K562 (cell line): ENCODE results near the gene KIF17. TPM values are rescaled to one million over a fixed set of nuclear protein-coding genes. Genes with fewer than 3 reads are reported as not detected.

ENCODE experiments used
- ATF1 ChIP-seq, 2 experiments: fragments of 450-650 bp in 1 of 2; IDR thresholded peaks; 2 replicates each; pipeline ENCODE4 v1.6.1; 2016; ENCODE audit warnings: missing compliant biosample characterization in 1 of 2, missing genetic modification characterization in 1 of 2
- BHLHE40 ChIP-seq: IDR thresholded peaks from 2 replicates; pipeline ENCODE4 v1.6.1; 2011; ENCODE audit warnings: low read length, improper control_type of control experiment
- CBX1 ChIP-seq: sonication (generic); IDR thresholded peaks from 2 replicates; pipeline ENCODE4 v1.6.1; 2016; ENCODE audit warnings: antibody characterized with exemption, low read depth, mild to moderate bottlenecking
- CC2D1A ChIP-seq: fragments of 450-650 bp; IDR thresholded peaks from 2 replicates; pipeline ENCODE4 v1.6.1; 2017; ENCODE audit warnings: mild to moderate bottlenecking
- MED1 ChIP-seq: sonication (generic); formaldehyde crosslinking; IDR thresholded peaks from 2 replicates; pipeline ENCODE4 v1.8.1; 2023; ENCODE audit warnings: missing genetic modification reagents, borderline replicate concordance
- MXI1 ChIP-seq: IDR thresholded peaks from 2 replicates; pipeline ENCODE4 v1.6.1; 2011; ENCODE audit warnings: low read depth, mild to moderate bottlenecking, improper control_type of control experiment, low read length
- NFIC ChIP-seq: fragments of 450-650 bp; IDR thresholded peaks from 2 replicates; pipeline ENCODE4 v1.6.1; 2017; ENCODE audit warnings: mild to moderate bottlenecking, inconsistent platforms
- NR1H2 ChIP-seq: sonication (generic); formaldehyde crosslinking; IDR thresholded peaks from 2 replicates; pipeline ENCODE4 v1.4.0; 2020; ENCODE audit warnings: mild to moderate bottlenecking, missing genetic modification reagents
- POLR2A ChIP-seq: fragments of 450-650 bp; conservative IDR thresholded peaks from 2 replicates; pipeline ENCODE4 v1.6.1; 2016
- RNF2 ChIP-seq: sonication (generic); IDR thresholded peaks from 2 replicates; pipeline ENCODE4 v1.6.1; 2016
- STAG1 ChIP-seq: sonication (generic); formaldehyde crosslinking; IDR thresholded peaks from 2 replicates; pipeline ENCODE4 v1.5.0; 2020; ENCODE audit warnings: missing genetic modification reagents, borderline replicate concordance
- TEAD4 ChIP-seq, 2 experiments: sonication (generic) in 1 of 2; formaldehyde crosslinking in 1 of 2; IDR thresholded peaks; 2 replicates each; pipeline versions ENCODE4 v1.6.1 to v1.8.0; 2012 to 2022; ENCODE audit warnings: borderline replicate concordance in 1 of 2, inconsistent platforms in 1 of 2, low read length in 1 of 2, mild to moderate bottlenecking in 1 of 2, missing genetic modification reagents in 1 of 2
- TOE1 ChIP-seq, 2 experiments: fragments of 450-650 bp in 1 of 2; sonication (generic) in 1 of 2; formaldehyde crosslinking in 1 of 2; IDR thresholded peaks; 2 replicates each; pipeline versions ENCODE4 v1.7.1 to v1.8.0; 2016 to 2022; ENCODE audit warnings: borderline replicate concordance in 2 of 2, mild to moderate bottlenecking in 2 of 2, antibody characterized with exemption in 1 of 2, inconsistent platforms in 1 of 2, low read depth in 1 of 2, missing genetic modification reagents in 1 of 2, moderate library complexity in 1 of 2
- TSC22D4 ChIP-seq: fragments of 450-650 bp; IDR thresholded peaks from 2 replicates; pipeline ENCODE4 v1.6.1; 2016; ENCODE audit warnings: missing genetic modification characterization, missing biosample characterization, control low read depth
- XRCC5 ChIP-seq: fragments of 200-400 bp; formaldehyde crosslinking; IDR thresholded peaks from 2 replicates; pipeline ENCODE4 v1.6.1; 2017; ENCODE audit warnings: low read depth, mild to moderate bottlenecking, low read length
- ZC3H4 ChIP-seq: sonication (generic); formaldehyde crosslinking; IDR thresholded peaks from 2 replicates; pipeline ENCODE4 v1.9.0; 2021; ENCODE audit warnings: missing genetic modification reagents, borderline replicate concordance
- ZNF3 ChIP-seq: fragments of 250-450 bp; sonication (Bioruptor Pico); IDR thresholded peaks from 2 replicates; pipeline ENCODE4 v1.5.0; 2021; ENCODE audit warnings: mild to moderate bottlenecking, moderate library complexity
- polyA plus RNA-seq, 8 experiments: library from polyadenylated mRNA; depleted of rRNA in 4 of 8; stranded (reverse) in 5 of 8; unstranded in 3 of 8; fragments of >200 nt; fragmentation: Nextera tagmentation in 2 of 8; fragmentation: Illumina TruSeq in 1 of 8; extraction: Ambion mirVana in 2 of 8; extraction: Trizol in 1 of 8; gene quantifications; 2 replicates each; pipeline versions ENCODE4 v1.2.1 to v1.2.3, GENCODE V29; 2011 to 2014; ENCODE audit warnings: inconsistent platforms in 1 of 8, missing spikeins in 1 of 8
- total RNA-seq, 7 experiments: library from RNA; depleted of rRNA in 6 of 7; stranded (reverse); fragments of >200 nt in 6 of 7; fragmentation: Illumina TruSeq in 2 of 7; extraction: Trizol in 2 of 7; gene quantifications; 2 replicates each; pipeline versions ENCODE4 v1.2.1 to v1.2.3, GENCODE V29; 2011 to 2021; ENCODE audit warnings: low replicate concordance in 1 of 7
- TF ChIP-seq, protein P1 (sequence below), 2 experiments: fragments of 450-650 bp in 1 of 2; sonication (generic) in 1 of 2; formaldehyde crosslinking in 1 of 2; IDR thresholded peaks; 2 replicates each; pipeline versions ENCODE4 v1.7.1 to v1.9.0; 2016 to 2022; ENCODE audit warnings: inconsistent platforms in 1 of 2, mild to moderate bottlenecking in 1 of 2, missing genetic modification reagents in 1 of 2
- TF ChIP-seq, protein P2 (sequence below): sonication (generic); formaldehyde crosslinking; IDR thresholded peaks from 2 replicates; pipeline ENCODE4 v1.9.0; 2022; ENCODE audit warnings: mild to moderate bottlenecking, missing genetic modification reagents

The KIF17 gene
- total and polyA plus RNA-seq, 9 of the 15 experiments (the other 6 are each of a cell fraction or from before 2014, with no cell fraction given) = 0.04 to 0.47 (median 0.18) TPM; not detected in 5

DNA sequence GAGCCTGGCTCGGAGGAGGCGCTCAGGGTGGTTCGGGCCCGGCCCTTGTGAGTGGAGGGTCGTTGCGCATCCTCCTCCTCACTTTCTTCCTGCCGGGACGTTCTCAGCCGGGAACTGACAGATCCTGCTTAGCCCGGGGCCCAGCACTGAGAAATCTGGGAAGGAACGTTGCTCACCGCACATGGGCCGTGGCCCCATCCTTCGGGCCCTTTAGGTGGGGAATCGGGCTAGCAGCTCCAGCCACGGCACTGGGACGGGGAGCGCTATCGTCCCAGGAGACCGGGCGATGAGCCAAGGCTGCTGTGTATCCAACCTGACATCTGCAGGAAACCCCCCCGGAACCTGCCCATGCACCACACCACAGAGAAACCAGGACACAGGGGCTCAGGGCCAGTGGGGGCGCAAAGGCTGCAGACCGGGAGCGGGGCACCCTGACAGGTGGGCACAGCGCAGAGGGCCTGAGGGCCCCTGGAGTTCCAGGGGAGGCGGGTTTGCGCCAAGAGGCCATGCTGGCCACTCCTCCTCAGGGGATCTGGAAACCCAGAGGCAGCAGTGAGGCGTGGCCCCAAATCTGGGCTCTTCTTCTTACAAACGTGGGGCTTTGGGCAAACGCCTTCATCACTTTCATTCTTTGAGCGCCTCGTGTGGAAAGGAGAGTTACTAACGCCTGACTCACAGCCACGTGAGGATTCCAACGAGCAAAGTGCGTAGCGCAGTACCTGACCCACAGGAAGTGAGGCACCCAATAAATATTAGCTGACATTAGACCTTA, 15.0 kb upstream of the KIF17 start, which contains the start of gene SH2D5 (continued):
- TF ChIP-seq, protein P1, sequence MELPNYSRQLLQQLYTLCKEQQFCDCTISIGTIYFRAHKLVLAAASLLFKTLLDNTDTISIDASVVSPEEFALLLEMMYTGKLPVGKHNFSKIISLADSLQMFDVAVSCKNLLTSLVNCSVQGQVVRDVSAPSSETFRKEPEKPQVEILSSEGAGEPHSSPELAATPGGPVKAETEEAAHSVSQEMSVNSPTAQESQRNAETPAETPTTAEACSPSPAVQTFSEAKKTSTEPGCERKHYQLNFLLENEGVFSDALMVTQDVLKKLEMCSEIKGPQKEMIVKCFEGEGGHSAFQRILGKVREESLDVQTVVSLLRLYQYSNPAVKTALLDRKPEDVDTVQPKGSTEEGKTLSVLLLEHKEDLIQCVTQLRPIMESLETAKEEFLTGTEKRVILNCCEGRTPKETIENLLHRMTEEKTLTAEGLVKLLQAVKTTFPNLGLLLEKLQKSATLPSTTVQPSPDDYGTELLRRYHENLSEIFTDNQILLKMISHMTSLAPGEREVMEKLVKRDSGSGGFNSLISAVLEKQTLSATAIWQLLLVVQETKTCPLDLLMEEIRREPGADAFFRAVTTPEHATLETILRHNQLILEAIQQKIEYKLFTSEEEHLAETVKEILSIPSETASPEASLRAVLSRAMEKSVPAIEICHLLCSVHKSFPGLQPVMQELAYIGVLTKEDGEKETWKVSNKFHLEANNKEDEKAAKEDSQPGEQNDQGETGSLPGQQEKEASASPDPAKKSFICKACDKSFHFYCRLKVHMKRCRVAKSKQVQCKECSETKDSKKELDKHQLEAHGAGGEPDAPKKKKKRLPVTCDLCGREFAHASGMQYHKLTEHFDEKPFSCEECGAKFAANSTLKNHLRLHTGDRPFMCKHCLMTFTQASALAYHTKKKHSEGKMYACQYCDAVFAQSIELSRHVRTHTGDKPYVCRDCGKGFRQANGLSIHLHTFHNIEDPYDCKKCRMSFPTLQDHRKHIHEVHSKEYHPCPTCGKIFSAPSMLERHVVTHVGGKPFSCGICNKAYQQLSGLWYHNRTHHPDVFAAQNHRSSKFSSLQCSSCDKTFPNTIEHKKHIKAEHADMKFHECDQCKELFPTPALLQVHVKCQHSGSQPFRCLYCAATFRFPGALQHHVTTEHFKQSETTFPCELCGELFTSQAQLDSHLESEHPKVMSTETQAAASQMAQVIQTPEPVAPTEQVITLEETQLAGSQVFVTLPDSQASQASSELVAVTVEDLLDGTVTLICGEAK (IDR thresholded peaks at IDR 0.05) = no peak
- TF ChIP-seq, protein P1 (CRISPR knock-in tag; IDR thresholded peaks at IDR 0.05) = no peak
- TF ChIP-seq CC2D1A (no peak), MXI1 (0 out of 2 replicates have a peak, but pooled peaks have one; percentile 20), POLR2A (no peak), NR1H2 (CRISPR knock-in tag) (0 out of 2 replicates have a peak, but pooled peaks have one; percentile 70), TEAD4 (IDR thresholded peaks at IDR 0.05; ENCODE audit: low read length) (peak; percentile 39; the same call in 1 of the 2 replicates), TEAD4 (CRISPR knock-in tag; IDR thresholded peaks at IDR 0.05; ENCODE audit: borderline replicate concordance) (no peak), NFIC (peak; percentile 72), XRCC5 (no peak), BHLHE40 (peak; percentile 96), TOE1 (IDR thresholded peaks at IDR 0.05; ENCODE audit: borderline replicate concordance) (peak; percentile 87; the same call in 1 of the 2 replicates), TOE1 (CRISPR knock-in tag; IDR thresholded peaks at IDR 0.05; ENCODE audit: borderline replicate concordance, low read depth) (no peak), TSC22D4 (no peak), ZNF3 (CRISPR knock-in tag) (no peak), STAG1 (no peak), ATF1 (CRISPR knock-in tag; IDR thresholded peaks at IDR 0.05) (no peak), ATF1 (tag; IDR thresholded peaks at IDR 0.05) (peak; percentile 67), ZC3H4 (CRISPR knock-in tag) (no peak), MED1 (CRISPR knock-in tag) (no peak), RNF2 (peak; percentile 24; the same call in 1 of the 2 replicates), CBX1 (no peak)
- TF ChIP-seq, protein P2, sequence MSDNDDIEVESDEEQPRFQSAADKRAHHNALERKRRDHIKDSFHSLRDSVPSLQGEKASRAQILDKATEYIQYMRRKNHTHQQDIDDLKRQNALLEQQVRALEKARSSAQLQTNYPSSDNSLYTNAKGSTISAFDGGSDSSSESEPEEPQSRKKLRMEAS = peak; percentile 90
